H1 (cell line): ENCODE results near the gene MKI67. TPM values are rescaled to one million over a fixed set of nuclear protein-coding genes. Genes with fewer than 3 reads are reported as not detected.
A peak's percentile ranks its signal among the peaks of the same experiment; 100 is the strongest.

Experiments
- CTCF ChIA-PET: fragments of 300-600 bp; sonication (Branson Sonifier 250); formaldehyde crosslinking; loops from one replicate; lab custom pipeline; 2021; ENCODE audit not compliant: partially characterized antibody; lab: Charles Lee
- POLR2A ChIA-PET: fragments of 300-600 bp; sonication (Branson Sonifier 250); formaldehyde crosslinking; loops from one replicate; lab custom pipeline; 2021; ENCODE audit warnings: inconsistent platforms; ENCODE audit not compliant: partially characterized antibody; lab: Charles Lee
- DNase-seq, 2 experiments: peaks; one replicate each; pipeline versions ENCODE4 v3.0.0 to v3.0.0-alpha.2; 2010 to 2022; ENCODE audit warnings: low spot score in 2 of 2, low read depth in 1 of 2, mixed read lengths in 1 of 2
- FAIRE-seq: peaks from 2 replicates; lab custom pipeline; 2011; peaks lifted over from hg19 to GRCh38; lab: Jason Lieb, UNC
- H2AFZ ChIP-seq: 2 replicates; pipeline ENCODE4 v1.8.1; 2012; ENCODE audit warnings: low read length, inconsistent platforms
- H2AK5ac ChIP-seq: 2 replicates; pipeline ENCODE4 v1.6.1; 2013; ENCODE audit warnings: low read depth, low read length
- H2BK120ac ChIP-seq: replicated peaks from 2 replicates; pipeline ENCODE3; 2013; ENCODE audit warnings: low read depth, low read length, inconsistent platforms
- H2BK12ac ChIP-seq: 2 replicates; pipeline ENCODE4 v1.6.1; 2013; ENCODE audit warnings: low read depth, low read length
- H2BK15ac ChIP-seq: 2 replicates; pipeline ENCODE4 v1.6.1; 2013; ENCODE audit warnings: low read length
- H2BK20ac ChIP-seq: 2 replicates; pipeline ENCODE4 v1.6.1; 2013; ENCODE audit warnings: low read length
- H2BK5ac ChIP-seq: 2 replicates; pipeline ENCODE4 v1.6.1; 2013; ENCODE audit warnings: low read depth, low read length
- H3K14ac ChIP-seq: 2 replicates; pipeline ENCODE4 v1.6.1; 2013; ENCODE audit warnings: inconsistent platforms; ENCODE audit not compliant: insufficient read length
- H3K18ac ChIP-seq: 2 replicates; pipeline ENCODE4 v1.6.1; 2013; ENCODE audit warnings: low read length; ENCODE audit errors: extremely low read depth
- H3K23ac ChIP-seq: 2 replicates; pipeline ENCODE4 v1.6.1; 2013; ENCODE audit warnings: inconsistent platforms; ENCODE audit not compliant: insufficient read length
- H3K23me2 ChIP-seq: 2 replicates; pipeline ENCODE4 v1.6.1; 2013; ENCODE audit warnings: low read depth, low read length
- H3K27ac ChIP-seq: 2 replicates; pipeline ENCODE4 v1.6.1; 2011; ENCODE audit warnings: low read depth, low read length, inconsistent platforms
- H3K27me3 ChIP-seq, 4 experiments: replicated peaks in 1 of 4; 1 replicate in 1 of 4; 2 replicates in 3 of 4; pipeline versions ENCODE4 v1.6.1 to v1.8.1; 2011 to 2013; ENCODE audit warnings: low read length in 3 of 4, mild to moderate bottlenecking in 3 of 4, inconsistent platforms in 2 of 4, mixed read lengths in 2 of 4, moderate library complexity in 1 of 4; ENCODE audit not compliant: control insufficient read depth in 3 of 4, insufficient read depth in 3 of 4; ENCODE audit errors: extremely low read depth in 1 of 4
- H3K36me3 ChIP-seq, 4 experiments: 2 replicates each; pipeline versions ENCODE4 v1.6.1 to v1.8.1; 2011 to 2013; ENCODE audit warnings: mild to moderate bottlenecking in 4 of 4, low read length in 3 of 4, moderate library complexity in 2 of 4, control low read depth in 1 of 4, inconsistent platforms in 1 of 4; ENCODE audit not compliant: insufficient read depth in 4 of 4, control insufficient read depth in 2 of 4
- H3K4ac ChIP-seq: replicated peaks from 2 replicates; pipeline ENCODE3; 2013; ENCODE audit warnings: low read length, low read depth, mixed read lengths, inconsistent platforms; ENCODE audit not compliant: insufficient read length
- H3K4me1 ChIP-seq, 4 experiments: replicated peaks in 1 of 4; 1 replicate in 1 of 4; 2 replicates in 3 of 4; pipeline versions ENCODE4 v1.6.1 to v1.8.1; 2011 to 2013; ENCODE audit warnings: low read length in 3 of 4, inconsistent platforms in 2 of 4, mixed read lengths in 1 of 4; ENCODE audit not compliant: insufficient read depth in 4 of 4, control insufficient read depth in 3 of 4
- H3K4me2 ChIP-seq, 2 experiments: 2 replicates each; pipeline versions ENCODE4 v1.6.1 to v1.8.1; 2011 to 2013; ENCODE audit warnings: low read depth in 2 of 2, low read length in 2 of 2, control low read depth in 1 of 2, inconsistent platforms in 1 of 2, mild to moderate bottlenecking in 1 of 2; ENCODE audit not compliant: insufficient read depth in 1 of 2
- H3K4me3 ChIP-seq, 4 experiments: fragments of 200-600, 300-600 bp in 1 of 4; sonication (generic), shearing (Covaris generic), sonication (Bioruptor Twin) in 1 of 4; 2 replicates each; pipeline versions ENCODE4 v1.5.1 to v1.8.1; 2011 to 2016; ENCODE audit warnings: low read length in 4 of 4, low read depth in 3 of 4, control low read depth in 2 of 4, inconsistent platforms in 2 of 4, mild to moderate bottlenecking in 2 of 4, mixed read lengths in 1 of 4, moderate library complexity in 1 of 4; ENCODE audit not compliant: insufficient read depth in 2 of 4; ENCODE audit errors: extremely low read depth in 1 of 4
- H3K56ac ChIP-seq: replicated peaks from 2 replicates; pipeline ENCODE3; 2013; ENCODE audit warnings: low read depth, mild to moderate bottlenecking, mixed read lengths, low read length, inconsistent platforms; ENCODE audit not compliant: insufficient read length
- H3K79me1 ChIP-seq: 2 replicates; pipeline ENCODE4 v1.6.1; 2013; ENCODE audit warnings: low read depth, low read length, control low read depth
- H3K79me2 ChIP-seq, 2 experiments: 2 replicates each; pipeline versions ENCODE4 v1.6.1 to v1.8.1; 2012 to 2013; ENCODE audit warnings: low read length in 2 of 2, mild to moderate bottlenecking in 2 of 2, inconsistent platforms in 1 of 2; ENCODE audit not compliant: insufficient read depth in 2 of 2, control insufficient read depth in 1 of 2
- H3K9ac ChIP-seq, 4 experiments: replicated peaks in 1 of 4; 1 replicate in 1 of 4; 2 replicates in 3 of 4; pipeline versions ENCODE4 v1.6.1 to v1.8.1; 2011 to 2013; ENCODE audit warnings: low read depth in 3 of 4, low read length in 3 of 4, control low read depth in 2 of 4, mild to moderate bottlenecking in 2 of 4, moderate library complexity in 2 of 4, inconsistent platforms in 1 of 4; ENCODE audit errors: extremely low read depth in 1 of 4
- H3K9me3 ChIP-seq, 2 experiments: 2 replicates each; pipeline versions ENCODE4 v1.6.1 to v1.8.1; 2012 to 2013; ENCODE audit warnings: mild to moderate bottlenecking in 2 of 2, moderate library complexity in 2 of 2, control low read depth in 1 of 2, inconsistent platforms in 1 of 2, low read depth in 1 of 2, low read length in 1 of 2, mixed read lengths in 1 of 2; ENCODE audit not compliant: insufficient read depth in 2 of 2
- H4K20me1 ChIP-seq, 2 experiments: replicated peaks in 1 of 2; 2 replicates each; pipeline versions ENCODE3 to v1.8.1; 2011 to 2013; ENCODE audit warnings: inconsistent platforms in 2 of 2, low read length in 2 of 2, mild to moderate bottlenecking in 1 of 2; ENCODE audit not compliant: insufficient read depth in 2 of 2, control insufficient read depth in 1 of 2
- H4K5ac ChIP-seq: 2 replicates; pipeline ENCODE4 v1.6.1; 2013; ENCODE audit warnings: low read length, low read depth, mixed read lengths, inconsistent platforms; ENCODE audit not compliant: insufficient read length
- H4K8ac ChIP-seq: 2 replicates; pipeline ENCODE4 v1.8.0; 2013; ENCODE audit warnings: mild to moderate bottlenecking, moderate library complexity, low read length, inconsistent platforms; ENCODE audit not compliant: insufficient read depth; ENCODE audit errors: extremely low read depth
- H4K91ac ChIP-seq: replicated peaks from 2 replicates; pipeline ENCODE3; 2013; ENCODE audit warnings: low read length, mixed read lengths, inconsistent platforms; ENCODE audit not compliant: insufficient read length
- BRCA1 ChIP-seq: IDR thresholded peaks from 2 replicates; pipeline ENCODE4 v1.6.1; 2012; ENCODE audit warnings: low read depth, low read length, improper control_type of control experiment
- SP2 ChIP-seq: IDR thresholded peaks from 2 replicates; pipeline ENCODE4 v1.6.1; 2012; ENCODE audit warnings: mild to moderate bottlenecking, low read length, inconsistent platforms
- WGBS, 2 experiments: shearing (Covaris generic) in 1 of 2; methylation state at CpG; one replicate each; pipeline versions ENCODE4 v1.1.6 to v1.1.7; 2013 to 2015; ENCODE audit warnings: low lambda C conversion rate in 2 of 2, mixed read lengths in 2 of 2, inconsistent platforms in 1 of 2, low coverage in 1 of 2, missing lambda C conversion rate in 1 of 2; ENCODE audit not compliant: insufficient replicate concordance in 2 of 2, insufficient coverage in 1 of 2, insufficient read length in 1 of 2; ENCODE audit errors: extremely low coverage in 1 of 2, missing lambda C conversion rate in 1 of 2; 5-methylcytosine and 5-hydroxymethylcytosine counted together
- polyA plus RNA-seq, 7 experiments: library from polyadenylated mRNA; depleted of rRNA in 3 of 7; stranded (reverse) in 5 of 7; unstranded in 2 of 7; fragments of >200 nt in 5 of 7; fragments of 200-250 nt in 2 of 7; gene quantifications; 1 replicate in 5 of 7; 2 replicates in 1 of 7; 4 replicates in 1 of 7; pipeline versions ENCODE4 v1.2.1 to v1.2.3, GENCODE V29; 2011 to 2013; ENCODE audit warnings: missing spikeins in 2 of 7, mixed read lengths in 2 of 7
- total RNA-seq: library from RNA; stranded (reverse); fragmentation: NEBNext Ultra II Directional; extraction: Animal tissue kit (Norgen Biotek cat#: 25700); gene quantifications from 2 replicates; pipeline ENCODE4 v1.2.1, GENCODE V29; 2021

The MKI67 gene
- total and polyA plus RNA-seq, 2 of the 8 experiments (the other 6 are each of a cell fraction or from before 2014, with no cell fraction given) = 15.8 to 85.1 TPM

DNA sequence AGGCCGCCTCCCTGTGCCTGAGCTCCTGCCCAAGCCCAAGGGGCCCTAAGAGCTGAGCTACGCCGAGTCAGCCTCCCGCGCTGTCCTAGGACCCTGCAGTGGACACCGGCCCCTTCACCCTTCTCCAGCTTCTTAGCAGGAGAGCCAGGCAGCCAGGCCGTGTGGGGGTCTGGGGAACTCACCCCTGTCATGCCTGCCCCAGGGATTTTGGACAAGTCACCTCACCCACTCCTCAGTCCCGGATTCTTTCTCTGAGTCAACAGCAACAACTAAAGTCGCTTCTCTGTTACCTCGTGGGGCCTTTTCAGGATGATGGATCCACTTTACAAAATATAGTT, 79.3 kb downstream of the MKI67 start:
- Histone ChIP-seq H3K79me2 (no peaks in the 10 kb centered on the region), H4K5ac (no peak overlapping the region), H3K9me3 (no peaks in the 10 kb centered on the region), H2BK120ac (no peak overlapping the region), H3K4ac (no peak overlapping the region), H4K20me1 (no peaks in the 10 kb centered on the region), H3K9ac (no peak overlapping the region), H4K91ac (no peak overlapping the region), H3K4me3 (no peak overlapping the region), H2BK5ac (no peak overlapping the region), H3K23me2 (peaks cover 4% of the 10 kb centered on the region; the same call in 1 of the 2 replicates), H3K4me2 (no peak overlapping the region), H3K27me3 (no peaks in the 10 kb centered on the region), H2BK20ac (no peak overlapping the region), H3K27ac (no peak overlapping the region), H2BK15ac (no peak overlapping the region), H3K36me3 (no peaks in the 10 kb centered on the region), H3K18ac (peak overlapping the region; percentile 71; the same call in 1 of the 2 replicates), H2BK12ac (0 out of 2 replicates have a peak overlapping the region, but pooled peaks have one; percentile 33), H3K14ac (no peak overlapping the region), H3K79me1 (no peaks in the 10 kb centered on the region), H3K4me1 (peaks cover 0 to 2% (median 0%) of the 10 kb centered on the region in 4 experiments; a peak in 2 of 7 replicates), H4K8ac (no peak overlapping the region), H2AK5ac (no peak overlapping the region), H3K56ac (no peak overlapping the region), H3K23ac (no peak overlapping the region), H2AFZ (no peak overlapping the region)
- no peak for DNase-seq
- CTCF ChIA-PET = interaction anchor here (0.8 to 4.6 kb wide), 5 partner anchors 12 to 140 kb away, joined by 4 to 57 read pairs (median 11); partner anchors contain the start of gene PTPRE
- no peak for FAIRE-seq
- POLR2A ChIA-PET = interaction anchor here (1.0 to 1.2 kb wide), 2 partner anchors 9 to 17 kb away, joined by 3 read pairs; no protein-coding TSS in a partner anchor
- WGBS, 2 experiments = 91% methylated on average over 10 of the region's 10 CpGs; no CpG with 5 or more reads in 1 of the 2 experiments
- TF ChIP-seq BRCA1 = no peak
- TF ChIP-seq SP2 = no peak

Other genes starting within 250 kb of the MKI67 start
- gene CLRN3, start 233.5 kb downstream of the MKI67 start, total RNA-seq = not detected in 2 replicates
- gene CLRN3, start 233.5 kb downstream of the MKI67 start, polyA plus RNA-seq (2011; rRNA removed) = not detected in 2 replicates
- gene PTPRE, start 219.3 kb downstream of the MKI67 start, total RNA-seq = 0.54 and 0.69 TPM in 2 replicates
- gene PTPRE, start 219.3 kb downstream of the MKI67 start, polyA plus RNA-seq (2011; rRNA removed) = 0.33 and 0.52 TPM in 2 replicates